Endometrium (tissue), 2 donors: ENCODE data around the gene LCP1.

Experiments used
- FAIRE-seq: peaks from 2 replicates; lab custom pipeline; 2012; peaks lifted over from hg19 to GRCh38; lab: Jason Lieb, UNC
- donor health status: control.
- donor health status: control.

The LCP1 gene

DNA sequence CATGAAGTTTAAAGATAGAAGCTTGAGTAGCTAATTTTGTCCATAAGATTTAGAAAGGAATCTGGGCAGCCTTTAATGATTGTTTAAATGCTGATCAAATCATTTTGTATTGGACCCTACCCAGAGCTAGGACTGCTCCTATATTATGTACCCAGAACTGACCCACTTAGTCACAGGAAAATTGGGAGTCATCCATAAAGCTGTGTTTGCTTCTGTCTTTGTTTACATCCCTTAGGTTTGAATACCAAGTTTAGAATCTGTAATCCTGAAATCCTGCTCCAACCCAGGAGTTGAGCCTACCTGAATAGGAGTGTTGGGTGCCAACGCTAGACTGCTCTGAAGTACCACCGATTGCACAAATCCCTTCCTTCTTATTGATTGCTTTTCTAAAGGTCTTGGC is 23.8 kb downstream of the LCP1 start:
- FAIRE-seq = no peak

DNA sequence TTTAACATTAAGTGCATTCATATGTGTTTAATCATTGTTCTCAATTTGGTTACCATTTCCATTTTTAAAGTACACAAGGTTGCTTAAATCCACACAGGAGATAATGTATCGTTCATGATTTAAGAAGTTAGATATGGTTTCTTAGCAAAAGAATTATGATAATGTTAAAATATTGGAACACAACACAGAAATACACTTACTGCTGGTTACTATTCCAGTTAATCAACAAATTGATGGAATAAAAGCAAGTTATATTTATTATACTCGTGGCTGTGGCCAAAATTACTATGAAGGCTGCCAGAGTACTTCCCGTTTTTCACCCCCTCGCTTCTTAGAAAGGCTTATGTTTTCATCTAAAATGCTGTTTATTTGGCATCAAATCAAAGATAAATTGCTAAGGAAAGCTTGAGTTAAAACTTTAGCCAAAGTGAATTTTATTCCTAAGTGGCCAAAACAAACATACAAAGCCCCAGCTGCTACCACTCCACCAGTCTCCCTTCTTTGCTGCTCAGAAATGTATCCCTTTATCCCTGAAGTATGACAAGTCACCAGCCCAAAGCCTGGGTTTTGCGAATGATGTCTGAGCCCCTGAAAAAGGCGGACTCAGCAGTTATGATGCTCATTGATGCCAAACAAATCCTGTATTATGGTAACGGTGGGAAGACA is 27.7 kb downstream of the LCP1 start:
- FAIRE-seq = no peak

DNA sequence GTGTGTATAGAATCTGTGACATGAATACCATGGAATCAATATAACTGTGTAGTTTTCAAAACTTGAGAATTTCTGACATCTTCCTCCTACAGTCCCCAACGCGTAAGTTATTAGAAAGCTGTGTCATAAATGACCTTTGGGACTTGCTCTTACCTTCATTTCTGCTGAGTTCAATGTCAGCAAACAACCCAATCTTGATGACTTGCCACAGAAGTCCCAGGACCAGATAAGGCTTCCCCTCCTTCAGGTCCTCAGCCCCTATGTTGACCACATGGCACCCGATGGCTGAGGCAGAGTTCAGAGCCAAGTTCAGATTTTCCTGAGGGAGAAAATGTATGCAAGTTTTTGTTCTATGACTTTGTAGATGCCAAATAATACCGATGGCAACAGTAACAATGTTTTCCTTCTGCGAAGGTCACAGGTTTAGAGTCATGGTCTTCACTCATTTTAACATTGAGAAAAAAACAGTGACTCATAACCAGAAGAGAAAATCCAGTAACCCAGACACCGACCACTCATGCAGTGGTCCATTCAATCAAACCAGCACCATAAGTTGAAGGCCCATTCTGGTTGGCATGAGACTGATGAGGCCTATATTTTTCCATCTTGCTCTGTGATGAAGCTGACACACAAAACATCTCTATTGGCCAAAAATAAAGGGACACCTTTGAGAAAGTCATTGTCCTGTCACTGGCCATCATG is 29.2 kb downstream of the LCP1 start:
- no peak for FAIRE-seq

DNA sequence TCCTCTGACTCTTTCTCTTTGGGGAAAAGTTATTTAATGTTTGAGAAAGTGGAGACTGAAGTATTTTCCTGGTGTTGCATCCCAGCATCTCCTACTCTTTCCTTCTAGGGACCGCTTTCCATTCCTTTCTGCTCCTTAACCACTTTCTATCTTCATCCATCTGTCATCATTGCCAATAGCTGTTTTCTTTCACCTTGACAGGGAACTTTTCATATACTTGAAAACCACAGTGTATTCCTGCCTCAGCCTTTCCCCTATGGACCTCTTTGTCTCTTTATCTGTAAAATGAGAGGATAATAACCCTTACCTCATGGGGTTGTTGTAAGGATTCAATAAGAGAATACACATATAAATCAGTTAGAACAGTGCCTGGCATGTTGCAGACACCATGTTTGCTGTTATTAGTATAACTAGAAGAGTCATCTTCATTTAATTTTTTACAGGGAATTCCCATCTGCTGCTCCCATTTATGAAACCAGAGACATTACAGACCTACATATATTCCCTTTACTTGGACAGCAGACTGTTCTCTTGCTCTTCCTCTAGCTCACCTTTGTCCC is 31.8 kb downstream of the LCP1 start:
- no peak for FAIRE-seq

DNA sequence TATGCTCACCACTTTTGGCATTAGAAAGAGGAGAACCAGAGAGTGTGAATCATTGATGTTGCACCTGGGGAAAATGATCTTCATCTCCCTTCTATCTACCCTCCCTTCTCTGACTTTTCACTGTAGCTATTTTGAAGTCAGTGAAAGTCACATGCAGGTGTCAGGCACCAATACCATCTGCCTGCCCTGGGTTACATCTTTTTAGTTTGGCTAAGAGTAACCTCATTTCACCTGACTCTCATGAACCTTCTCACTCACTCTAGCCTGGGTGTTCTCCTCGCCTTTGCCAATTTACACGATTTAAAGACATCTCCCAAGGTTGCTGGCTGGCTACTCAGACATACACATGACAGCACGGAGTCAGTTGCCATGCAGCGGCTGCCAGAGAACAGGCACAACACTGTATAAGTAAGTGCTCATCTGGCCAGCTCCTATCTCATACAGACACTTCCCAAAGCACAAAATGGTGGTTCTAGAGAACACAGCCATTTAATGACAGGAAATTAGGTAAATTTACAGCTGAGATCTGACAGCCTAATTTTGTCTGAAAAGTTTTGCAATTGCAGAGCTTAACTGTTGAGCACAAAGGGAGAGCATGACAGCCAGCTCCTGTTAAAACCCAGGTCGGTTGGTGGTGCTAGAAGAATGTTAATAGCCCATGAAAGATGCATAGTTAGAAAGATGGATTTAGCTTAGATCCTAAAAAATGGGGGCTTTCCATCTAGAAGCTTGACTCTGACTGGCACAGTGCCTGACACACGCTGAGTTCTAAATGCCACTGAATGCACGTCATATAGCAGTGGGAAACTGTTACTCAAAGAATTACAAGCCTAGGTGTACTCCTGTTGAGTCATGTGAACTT is 32.5 kb downstream of the LCP1 start:
- no peak for FAIRE-seq

DNA sequence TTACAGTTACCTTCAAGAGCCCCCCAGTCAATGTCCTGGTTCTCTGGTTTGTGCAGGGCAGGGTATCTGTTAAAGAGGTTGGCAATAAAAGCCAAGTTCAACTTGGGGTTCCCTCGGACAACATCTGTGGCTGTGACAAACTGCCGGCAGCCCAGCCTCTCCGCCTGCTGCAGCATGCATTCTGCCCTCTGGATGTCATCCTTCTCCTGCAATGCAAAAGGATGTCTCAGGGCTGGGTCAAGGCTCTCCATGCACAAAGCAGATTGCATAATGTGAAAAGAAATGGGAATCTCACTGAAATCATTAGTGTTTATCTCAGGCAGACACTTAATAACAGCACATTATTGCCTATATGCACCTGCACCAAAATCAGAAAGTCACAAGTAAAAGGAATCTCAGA is 35.1 kb downstream of the LCP1 start:
- no peak for FAIRE-seq

DNA sequence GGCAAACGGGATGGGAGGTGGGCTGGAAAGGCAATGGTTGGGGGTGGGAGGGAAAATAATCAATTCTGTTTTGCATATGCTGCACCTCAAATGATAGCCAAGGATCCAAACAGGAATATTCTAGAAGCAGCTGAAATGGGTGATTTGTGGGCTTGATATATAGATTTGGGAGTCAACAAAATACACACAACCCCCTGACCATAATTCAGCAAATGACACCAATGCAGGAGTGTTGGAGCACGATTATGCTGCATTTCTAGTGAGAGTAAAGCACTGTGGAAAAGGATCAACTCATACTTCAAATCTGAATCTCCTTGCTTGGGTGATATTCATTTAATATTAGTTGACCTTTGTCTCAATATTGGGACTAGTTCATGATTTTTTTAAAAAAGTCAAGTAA is 36.0 kb downstream of the LCP1 start:
- FAIRE-seq = no peak

DNA sequence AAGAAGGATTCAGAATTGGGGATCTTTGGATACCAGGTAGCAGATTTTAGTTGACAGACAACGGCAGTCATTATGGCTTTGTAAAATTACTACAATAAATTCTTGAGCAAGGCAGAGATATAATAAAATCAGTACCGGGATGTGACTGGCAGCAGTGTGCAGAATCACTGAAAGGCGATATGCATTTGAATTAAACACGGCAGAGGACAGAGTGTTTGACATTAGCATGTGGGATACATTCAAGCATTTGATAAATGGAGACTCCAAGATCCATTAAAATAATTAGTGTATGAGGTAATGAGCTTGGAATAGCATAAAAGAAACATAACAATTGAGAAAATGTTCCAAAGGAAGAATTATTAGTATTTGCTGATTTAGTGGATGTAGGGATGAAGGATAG is 36.8 kb downstream of the LCP1 start:
- FAIRE-seq = no peak

DNA sequence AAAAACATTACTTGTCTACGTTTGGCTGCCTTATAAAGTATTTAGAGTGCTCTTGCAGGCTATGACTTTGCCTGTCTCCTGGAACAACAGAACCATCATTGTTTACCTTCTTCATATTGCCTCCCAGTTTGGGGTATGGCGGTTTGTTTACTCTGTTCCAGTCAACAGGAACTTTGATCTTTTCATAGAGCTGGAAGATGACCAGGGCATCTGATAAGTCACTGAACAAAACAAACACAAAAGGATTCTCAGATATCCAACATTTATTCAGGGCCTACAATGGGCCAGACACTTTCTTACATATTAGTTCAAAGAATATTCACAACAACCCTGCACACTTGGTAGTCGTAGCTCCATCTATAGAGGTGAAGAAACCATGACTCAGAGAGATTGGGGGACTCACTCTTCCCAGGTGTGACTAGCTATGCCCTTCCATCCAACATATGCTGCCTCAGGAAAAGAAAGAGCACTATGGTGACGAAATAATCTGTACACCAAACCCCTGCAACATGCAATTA is 38.7 kb downstream of the LCP1 start:
- FAIRE-seq = no peak

DNA sequence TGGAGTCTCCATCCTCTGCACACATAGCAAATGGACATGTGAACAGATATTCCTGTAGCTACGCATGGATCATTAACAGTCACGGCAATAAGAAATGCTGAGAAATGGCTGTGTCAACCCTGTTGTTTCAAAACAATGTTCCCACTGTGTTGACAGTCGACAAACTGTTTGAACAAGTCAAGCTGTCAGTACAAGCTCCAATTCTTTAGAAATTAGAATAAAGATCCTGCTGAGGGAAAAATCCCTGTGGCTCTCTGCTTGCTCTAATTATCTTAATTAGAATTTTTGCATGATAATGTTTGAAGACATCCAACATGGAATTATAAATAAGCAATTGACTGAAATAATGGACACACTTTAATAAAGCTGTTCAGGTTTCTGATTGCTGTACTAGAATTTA is 39.2 kb downstream of the LCP1 start:
- FAIRE-seq = no peak

DNA sequence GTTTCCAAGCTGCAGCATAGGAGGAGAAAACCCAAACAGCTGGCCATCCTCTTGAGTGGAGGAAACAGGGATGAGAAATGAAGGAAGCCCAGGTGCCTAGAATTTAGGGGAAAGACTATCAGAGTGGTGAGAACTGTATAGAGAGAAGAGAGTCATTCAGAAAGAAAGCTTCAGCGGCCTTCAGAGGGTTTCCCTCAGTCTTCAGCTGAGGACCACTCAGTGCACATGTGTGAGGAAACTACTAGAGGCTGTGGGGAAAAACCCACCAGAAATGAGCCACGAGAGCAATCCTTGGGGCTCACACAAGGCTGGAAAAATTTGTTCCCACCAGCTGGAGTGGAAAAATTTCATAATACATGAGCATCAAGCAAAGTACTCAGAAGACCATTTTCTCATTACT is 41.9 kb downstream of the LCP1 start:
- FAIRE-seq = no peak

DNA sequence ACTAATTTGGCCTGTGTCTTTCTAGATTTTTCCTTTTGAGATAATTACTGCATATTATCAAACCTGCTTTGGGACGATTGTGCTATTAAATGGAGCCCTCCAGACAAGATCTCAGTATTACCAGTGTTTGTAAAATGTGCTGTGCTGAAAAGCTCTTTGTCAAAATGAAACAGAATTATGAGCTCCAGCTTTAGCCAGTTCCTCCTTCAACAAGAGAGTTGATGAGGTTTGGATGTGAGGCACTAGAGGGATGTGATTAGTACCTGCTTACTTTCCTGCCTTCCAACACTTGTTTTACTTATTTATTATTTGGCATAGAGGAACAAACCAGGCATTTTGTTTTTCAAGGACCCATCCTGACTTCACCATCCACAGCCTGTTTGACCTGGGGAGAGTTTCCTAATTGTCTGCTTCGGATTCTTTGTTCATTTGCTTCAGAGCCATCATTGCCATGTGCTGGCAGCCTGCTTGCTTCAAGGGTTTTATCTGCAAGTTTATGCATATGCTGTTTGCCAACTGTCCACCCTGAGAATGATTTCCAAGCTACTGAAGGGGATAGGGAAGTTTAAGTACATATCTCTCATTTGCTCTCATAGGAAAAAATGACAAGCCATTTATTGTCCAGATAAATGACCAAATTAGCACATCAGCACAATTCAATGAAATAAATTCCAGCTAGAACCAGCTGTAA is 44.2 kb downstream of the LCP1 start:
- no peak for FAIRE-seq

DNA sequence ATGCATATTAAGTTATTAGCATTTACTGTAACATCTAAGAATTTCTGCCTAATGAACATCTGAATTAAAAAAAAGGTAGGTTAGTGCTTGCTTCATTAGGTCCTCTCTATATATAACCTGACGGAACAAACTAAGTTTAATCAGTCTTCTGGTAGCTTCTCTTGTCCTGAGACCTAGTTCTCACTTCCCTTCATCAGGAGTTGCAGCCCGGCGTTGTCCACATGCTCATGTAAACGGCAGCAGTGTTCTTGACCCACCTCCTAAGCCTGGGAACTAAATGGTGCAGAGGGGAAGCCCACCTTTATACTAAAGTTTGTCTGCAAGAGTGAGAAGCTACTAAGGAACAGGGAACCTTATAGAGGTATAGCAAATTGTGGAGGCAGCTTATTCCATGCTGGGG is 45.3 kb downstream of the LCP1 start:
- no peak for FAIRE-seq

DNA sequence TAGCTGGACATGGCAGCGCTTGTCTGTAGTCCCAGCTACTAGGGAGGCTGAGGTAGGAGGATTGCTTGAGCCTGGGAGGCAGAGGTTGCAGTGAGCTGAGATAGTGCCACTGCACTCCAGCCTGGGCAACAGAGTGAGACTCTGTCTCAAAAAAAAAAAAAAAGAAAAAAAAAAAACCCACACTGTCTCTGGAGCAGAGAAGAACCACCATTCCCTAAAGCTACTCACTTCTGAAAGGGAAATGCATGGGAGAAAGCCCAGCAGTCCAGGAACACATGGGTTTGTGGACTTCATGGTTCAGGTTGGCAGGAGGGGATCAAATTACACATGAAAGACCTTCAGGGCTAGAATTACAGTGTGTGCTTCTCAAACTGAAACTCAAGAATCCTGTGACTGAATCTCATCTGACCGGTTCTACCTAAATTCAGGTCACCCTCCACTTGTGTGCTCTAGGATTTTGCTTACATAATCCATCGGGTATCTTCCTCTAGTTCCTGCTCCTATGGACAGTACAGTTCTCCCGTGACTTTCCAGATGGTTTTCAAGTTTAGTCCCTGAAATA is 46.9 kb downstream of the LCP1 start:
- FAIRE-seq = no peak

DNA sequence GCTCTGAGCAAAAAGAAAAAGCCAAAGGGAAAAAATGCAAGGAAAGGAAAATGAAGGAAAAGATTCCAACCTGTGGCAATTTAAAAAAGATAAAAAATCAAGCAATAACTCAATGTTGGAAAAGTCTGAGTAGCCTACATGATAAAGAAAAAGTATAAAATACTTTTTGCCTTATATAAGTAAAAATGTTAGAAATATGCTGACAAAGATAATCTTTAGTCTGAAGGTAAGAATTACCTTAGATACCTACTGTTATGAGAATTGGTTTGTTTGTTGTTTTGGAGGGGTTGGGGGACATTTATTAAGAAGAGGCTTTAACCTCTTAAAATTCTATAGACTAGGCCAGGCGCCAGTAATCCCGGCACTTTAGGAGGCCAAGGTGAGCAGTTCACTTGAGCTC is 47.5 kb downstream of the LCP1 start:
- no peak for FAIRE-seq

DNA sequence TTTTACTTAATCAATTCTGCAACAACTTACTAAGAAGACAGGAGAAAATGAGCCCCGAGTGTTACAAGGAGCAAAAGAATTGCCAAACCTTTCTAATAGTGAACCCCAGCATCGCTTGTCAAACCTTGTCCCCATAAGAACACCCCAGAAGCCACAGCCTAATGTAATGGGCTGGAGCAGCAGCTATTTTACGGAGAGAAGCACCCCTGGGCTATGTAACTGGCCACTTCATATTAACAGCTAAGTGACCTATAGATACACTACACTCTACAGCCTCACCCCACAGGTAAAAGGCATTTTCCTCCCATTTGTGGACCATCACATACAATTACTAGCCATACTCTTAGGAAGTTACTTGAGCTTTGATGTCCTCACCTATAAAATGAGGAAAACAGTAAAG is 49.9 kb downstream of the LCP1 start:
- no peak for FAIRE-seq

DNA sequence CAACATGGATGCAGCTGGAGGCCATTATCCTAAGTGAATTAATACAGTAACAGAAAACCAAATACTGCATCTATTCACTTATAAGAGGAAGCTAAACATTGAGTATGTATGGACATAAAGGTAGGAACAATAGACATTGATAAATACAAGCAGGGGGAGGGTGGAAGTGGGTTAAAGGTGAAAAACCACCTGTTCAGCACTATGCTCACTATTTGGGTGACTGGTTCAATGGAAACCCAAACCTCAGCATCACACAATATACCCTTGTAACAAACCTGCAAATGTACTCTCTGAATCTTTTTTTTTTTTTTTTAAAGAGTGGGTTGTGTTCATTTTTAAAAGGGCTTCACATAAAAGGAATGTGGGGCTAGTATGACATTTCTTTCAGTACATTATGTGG is 50.3 kb downstream of the LCP1 start:
- no peak for FAIRE-seq

DNA sequence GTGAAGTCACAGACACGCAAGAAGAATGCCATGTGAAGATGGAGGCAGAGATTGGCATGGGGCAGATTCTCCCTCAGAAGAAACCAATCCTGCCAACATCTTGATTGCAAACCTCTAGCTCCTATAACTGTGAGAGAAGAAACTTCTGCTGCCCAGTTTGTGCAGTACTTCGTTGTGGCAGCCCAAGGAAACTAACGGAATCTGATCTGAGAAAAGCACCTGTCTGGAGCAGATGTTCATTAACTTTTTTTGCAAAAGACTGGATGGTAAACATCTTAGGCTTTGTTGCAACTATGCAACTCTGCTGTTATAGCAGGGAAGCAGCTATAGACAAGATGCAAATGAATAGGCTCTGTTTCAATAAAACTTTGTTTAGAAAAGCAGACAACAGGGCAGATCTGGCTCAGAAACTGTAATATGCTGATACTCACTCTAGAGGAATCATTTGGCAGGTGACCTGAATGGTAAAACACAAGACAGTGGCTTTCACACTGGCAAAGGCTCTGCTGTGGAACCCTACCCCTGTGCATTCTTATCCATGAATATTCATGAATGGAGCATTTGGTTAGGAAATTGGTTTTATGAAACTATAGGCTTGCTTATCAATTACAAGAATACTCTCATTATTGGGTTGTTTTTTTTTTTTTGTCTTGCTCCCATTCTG is 51.9 kb downstream of the LCP1 start:
- FAIRE-seq = no peak

DNA sequence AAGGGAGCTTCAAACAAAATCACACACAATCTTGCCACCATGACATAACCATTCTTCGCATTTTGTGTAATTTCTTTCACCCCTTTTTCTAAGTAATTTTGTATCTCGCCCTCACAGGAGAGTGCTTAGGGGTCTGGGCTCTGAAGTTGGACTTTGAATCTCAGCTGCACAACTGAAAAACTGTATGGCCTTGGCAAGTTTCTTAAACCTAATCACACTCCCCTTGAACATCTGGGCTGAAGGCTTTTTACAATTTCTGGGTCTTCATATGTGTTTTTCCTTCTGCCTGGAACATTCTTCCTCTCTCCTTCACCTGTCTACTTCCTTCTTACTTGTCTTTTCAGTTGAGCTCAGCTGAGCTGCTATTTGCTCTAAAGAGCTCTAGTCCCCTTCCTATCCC is 52.9 kb downstream of the LCP1 start:
- FAIRE-seq = no peak

DNA sequence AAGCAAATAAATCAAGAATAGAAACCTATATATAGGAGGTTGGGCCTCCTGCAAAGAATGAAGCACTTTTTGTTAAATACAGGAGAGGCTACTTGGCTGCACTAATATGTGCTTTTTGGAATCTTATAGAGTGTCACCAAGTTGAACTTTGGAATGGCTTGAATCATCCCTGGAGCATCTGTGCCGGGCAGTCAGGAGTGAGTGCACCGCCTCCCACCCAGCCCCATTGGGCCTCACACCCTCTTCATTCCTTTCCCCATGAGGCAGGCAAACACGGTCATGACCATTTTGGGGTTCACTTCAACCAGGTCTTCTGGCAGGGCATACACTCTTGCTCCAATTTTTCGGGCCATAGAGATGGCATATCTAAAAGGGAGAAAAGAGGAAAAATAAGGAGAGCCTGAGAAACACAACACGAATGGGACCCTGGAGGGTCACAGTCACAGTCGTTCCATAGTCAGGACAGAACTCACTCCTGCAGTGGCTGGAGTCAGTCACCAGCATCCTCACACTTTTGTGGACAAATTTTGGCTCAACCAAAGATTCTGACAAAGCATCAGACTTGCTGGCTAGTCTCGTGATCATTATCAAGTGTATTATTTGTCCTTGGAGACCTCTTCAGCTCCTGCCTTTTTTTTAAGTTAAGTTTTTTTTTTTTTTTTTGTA is 54.5 kb downstream of the LCP1 start:
- FAIRE-seq = no peak
